ENCODE results near the gene ZNF157.

The ZNF157 gene

DNA sequence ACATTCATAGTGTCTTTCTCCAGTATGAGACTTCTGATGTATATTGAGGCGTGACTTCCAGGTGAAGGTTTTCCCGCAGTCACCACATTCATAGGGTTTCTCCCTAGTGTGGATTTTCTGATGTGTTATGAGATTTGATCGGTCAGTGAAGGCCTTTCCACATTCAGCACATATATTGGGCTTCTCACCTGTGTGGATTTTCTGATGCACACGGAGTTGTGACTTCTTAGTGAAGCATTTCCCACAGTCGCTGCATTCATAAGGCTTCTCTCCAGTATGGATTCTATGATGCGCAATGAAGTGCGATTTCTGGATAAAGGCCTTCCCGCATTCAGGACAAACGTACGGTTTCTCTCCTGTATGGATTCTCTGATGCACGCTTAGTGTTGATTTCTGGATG is 77.2 kb downstream of the ZNF157 start:
- Histone ChIP-seq H3K36me3 (ENCODE audit: control insufficient read depth, insufficient read depth, low read length) (peaks cover 7% of the 10 kb centered on the region), H3K27ac (ENCODE audit: low read depth, low read length) (no peak overlapping the region), H3K4me3 (ENCODE audit: low read depth, low read length) (no peak overlapping the region), H3K4me1 (ENCODE audit: control insufficient read depth, insufficient read depth, low read length) (no peaks in the 10 kb centered on the region), H3K9me3 (ENCODE audit: control insufficient read depth, insufficient read depth, low read length) (peaks cover 66% of the 10 kb centered on the region), H3K9ac (ENCODE audit: low read depth, low read length) (no peak overlapping the region), H3K27me3 (ENCODE audit: control insufficient read depth, insufficient read depth, low read length) (no peaks in the 10 kb centered on the region)

GRCh38 chrX:47448165-47448806 is 77.9 kb downstream of the ZNF157 start:
- H3K4me1 ChIP-seq (ENCODE audit: control insufficient read depth, insufficient read depth, low read length) = no peaks in the 10 kb centered on the region
- H3K9me3 ChIP-seq (ENCODE audit: control insufficient read depth, insufficient read depth, low read length) = peaks cover 66% of the 10 kb centered on the region
- no peak overlapping the region for H3K9ac ChIP-seq (ENCODE audit: low read depth, low read length)
- H3K4me3 ChIP-seq (ENCODE audit: low read depth, low read length) = no peak overlapping the region
- no peaks in the 10 kb centered on the region for H3K27me3 ChIP-seq (ENCODE audit: control insufficient read depth, insufficient read depth, low read length)
- H3K27ac ChIP-seq (ENCODE audit: low read depth, low read length) = no peak overlapping the region
- peaks cover 7% of the 10 kb centered on the region for H3K36me3 ChIP-seq (ENCODE audit: control insufficient read depth, insufficient read depth, low read length)

- H3K9ac ChIP-seq (ENCODE audit: low read depth, low read length) = no peak overlapping the region
- H3K9me3 ChIP-seq (ENCODE audit: control insufficient read depth, insufficient read depth, low read length) = peaks cover 47% of the 10 kb centered on the region
- peaks cover 7% of the 10 kb centered on the region for H3K36me3 ChIP-seq (ENCODE audit: control insufficient read depth, insufficient read depth, low read length)
Measured at GRCh38 chrX:47452112-47452511, 81.7 kb downstream of the ZNF157 start.

GRCh38 chrX:47456080-47456479 is 85.7 kb downstream of the ZNF157 start:
- H3K9me3 ChIP-seq (ENCODE audit: control insufficient read depth, insufficient read depth, low read length) = peaks cover 12% of the 10 kb centered on the region
- no peak overlapping the region for H3K9ac ChIP-seq (ENCODE audit: low read depth, low read length)
- no peaks in the 10 kb centered on the region for H3K36me3 ChIP-seq (ENCODE audit: control insufficient read depth, insufficient read depth, low read length)
- no peak overlapping the region for H3K4me3 ChIP-seq (ENCODE audit: low read depth, low read length)
- H3K4me1 ChIP-seq (ENCODE audit: control insufficient read depth, insufficient read depth, low read length) = no peaks in the 10 kb centered on the region
- H3K27ac ChIP-seq (ENCODE audit: low read depth, low read length) = no peak overlapping the region
- no peaks in the 10 kb centered on the region for H3K27me3 ChIP-seq (ENCODE audit: control insufficient read depth, insufficient read depth, low read length)

More at GRCh38 chrX:47452112-47452511, 81.7 kb downstream of the ZNF157 start:
- H3K4me3 ChIP-seq (ENCODE audit: low read depth, low read length) = no peak overlapping the region
- H3K27me3 ChIP-seq (ENCODE audit: control insufficient read depth, insufficient read depth, low read length) = no peaks in the 10 kb centered on the region
- no peaks in the 10 kb centered on the region for H3K4me1 ChIP-seq (ENCODE audit: control insufficient read depth, insufficient read depth, low read length)
- H3K27ac ChIP-seq (ENCODE audit: low read depth, low read length) = no peak overlapping the region

DNA sequence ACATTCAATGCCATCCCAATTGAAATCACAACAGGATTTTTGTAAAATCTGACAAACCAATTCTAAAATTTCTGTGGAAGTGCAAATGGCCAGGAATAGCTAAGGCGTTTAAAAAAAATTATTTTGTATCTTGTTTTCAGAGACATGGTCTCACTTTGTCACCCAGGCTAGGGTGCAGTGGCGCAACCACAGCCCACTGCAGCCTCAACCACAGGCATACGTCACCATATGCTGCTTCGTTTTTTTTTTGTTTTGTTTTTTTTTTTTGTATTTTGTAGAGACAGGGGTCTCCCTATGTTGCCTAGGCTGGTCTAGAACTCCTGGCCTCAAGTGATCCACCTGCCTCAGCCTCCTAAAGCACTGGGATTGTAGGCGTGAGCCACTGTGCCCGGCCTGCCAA is 88.2 kb downstream of the ZNF157 start:
- no peaks in the 10 kb centered on the region for H3K27me3 ChIP-seq (ENCODE audit: control insufficient read depth, insufficient read depth, low read length)
- H3K9me3 ChIP-seq (ENCODE audit: control insufficient read depth, insufficient read depth, low read length) = peaks cover 5% of the 10 kb centered on the region; the same call in 1 of the 2 replicates
- no peak overlapping the region for H3K27ac ChIP-seq (ENCODE audit: low read depth, low read length)
- no peak overlapping the region for H3K9ac ChIP-seq (ENCODE audit: low read depth, low read length)
- H3K4me1 ChIP-seq (ENCODE audit: control insufficient read depth, insufficient read depth, low read length) = no peaks in the 10 kb centered on the region
- H3K36me3 ChIP-seq (ENCODE audit: control insufficient read depth, insufficient read depth, low read length) = no peaks in the 10 kb centered on the region
- no peak overlapping the region for H3K4me3 ChIP-seq (ENCODE audit: low read depth, low read length)

DNA sequence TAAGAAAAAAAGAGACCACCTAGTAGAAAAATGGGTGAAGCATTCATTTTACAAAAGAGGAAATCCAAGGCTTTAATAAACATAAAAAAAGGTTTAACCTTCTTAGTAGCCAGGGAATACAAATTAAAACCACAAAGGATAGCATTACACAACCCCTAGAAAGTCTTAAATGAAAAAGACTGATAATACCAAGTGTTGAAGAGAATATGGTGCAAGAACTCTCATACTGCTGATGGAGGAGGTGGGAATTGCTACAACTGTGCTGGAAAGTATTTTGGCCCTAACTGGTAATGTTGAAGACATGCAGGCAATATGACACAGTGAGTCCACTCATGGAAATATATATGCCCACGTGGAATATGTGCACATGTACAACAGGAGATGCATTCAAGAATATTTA is 90.2 kb downstream of the ZNF157 start:
- no peaks in the 10 kb centered on the region for H3K27me3 ChIP-seq (ENCODE audit: control insufficient read depth, insufficient read depth, low read length)
- no peaks in the 10 kb centered on the region for H3K4me1 ChIP-seq (ENCODE audit: control insufficient read depth, insufficient read depth, low read length)
- no peak overlapping the region for H3K27ac ChIP-seq (ENCODE audit: low read depth, low read length)
- peaks cover 5% of the 10 kb centered on the region; the same call in 1 of the 2 replicates for H3K9me3 ChIP-seq (ENCODE audit: control insufficient read depth, insufficient read depth, low read length)
- no peak overlapping the region for H3K4me3 ChIP-seq (ENCODE audit: low read depth, low read length)
- H3K36me3 ChIP-seq (ENCODE audit: control insufficient read depth, insufficient read depth, low read length) = no peaks in the 10 kb centered on the region
- H3K9ac ChIP-seq (ENCODE audit: low read depth, low read length) = no peak overlapping the region
